ENCODE results near the gene ATP6V1F. TPM values are rescaled to one million over a fixed set of nuclear protein-coding genes. Genes with fewer than 3 reads are reported as not detected.

The ATP6V1F gene
- total RNA-seq, 2 experiments from 2014 or later = 108 to 155 TPM

- intact Hi-C loops (cut with micrococcal nuclease; ENCODE audit: unreplicated experiment) = no loop called here
- no peaks in the 10 kb centered on the region for H3K9me3 ChIP-seq (ENCODE audit: low read length)
- H3K4me2 ChIP-seq (ENCODE audit: low read length) = no peak overlapping the region
- no peak for TF ChIP-seq CTCF (conservative IDR thresholded peaks at IDR 0.05; ENCODE audit: low read length)
- TF ChIP-seq EZH2phosphoT487 (IDR thresholded peaks at IDR 0.05; ENCODE audit: borderline replicate concordance, low read depth, low read length) = no peak
- H3K4me3 ChIP-seq (ENCODE audit: low read depth, low read length, poor library complexity, severe bottlenecking) = no peak overlapping the region
- H3K79me2 ChIP-seq (ENCODE audit: insufficient read depth, low read depth, low read length) = no peaks in the 10 kb centered on the region
- H4K20me1 ChIP-seq (ENCODE audit: insufficient read depth, low read length) = no peaks in the 10 kb centered on the region
- ChIA-PET CTCF (ENCODE audit: unreplicated experiment) (interaction anchor here (0.8 kb wide), 1 partner anchor 213 kb away, joined by 3 read pairs; no protein-coding TSS in a partner anchor), POLR2A (interaction anchor here (0.7 kb wide), 1 partner anchor 206 kb away, joined by 7 read pairs; no protein-coding TSS in a partner anchor)
- no TSS peak for BruUV-seq (replicated peaks)
- no peaks in the 10 kb centered on the region for H3K4me1 ChIP-seq (ENCODE audit: insufficient read depth, low read length, poor library complexity, severe bottlenecking)
- no peak overlapping the region for H3K27ac ChIP-seq (ENCODE audit: low read depth, low read length, poor library complexity, severe bottlenecking)
- DNase-seq (ENCODE audit: low spot score) = no peak
- no peaks in the 10 kb centered on the region for H3K9me2 ChIP-seq (ENCODE audit: insufficient read depth, low read length)
- no peaks in the 10 kb centered on the region for H3K36me3 ChIP-seq (ENCODE audit: insufficient read depth, low read length)
- no peak overlapping the region for H2AFZ ChIP-seq (ENCODE audit: low read length)
These were observed 15.8 kb downstream of the ATP6V1F start for GRCh38 chr7:128878226-128879105.

- no peaks in the 10 kb centered on the region for H3K79me2 ChIP-seq (ENCODE audit: insufficient read depth, low read depth, low read length)
- intact Hi-C loops (cut with micrococcal nuclease; ENCODE audit: unreplicated experiment) = no loop called here
- no peak for TF ChIP-seq EZH2phosphoT487 (IDR thresholded peaks at IDR 0.05; ENCODE audit: borderline replicate concordance, low read depth, low read length)
- TF ChIP-seq CTCF (conservative IDR thresholded peaks at IDR 0.05; ENCODE audit: low read length) = no peak
- no peak for DNase-seq (ENCODE audit: low spot score)
- CTCF ChIA-PET (ENCODE audit: unreplicated experiment) = no interaction called here
- H3K9me2 ChIP-seq (ENCODE audit: insufficient read depth, low read length) = no peaks in the 10 kb centered on the region
- no TSS peak for BruUV-seq (replicated peaks)
- no peak overlapping the region for H3K4me3 ChIP-seq (ENCODE audit: low read depth, low read length, poor library complexity, severe bottlenecking)
- peaks cover 8% of the 10 kb centered on the region for H3K4me1 ChIP-seq (ENCODE audit: insufficient read depth, low read length, poor library complexity, severe bottlenecking)
- H3K9me3 ChIP-seq (ENCODE audit: low read length) = no peaks in the 10 kb centered on the region
- POLR2A ChIA-PET = no interaction called here
- H3K36me3 ChIP-seq (ENCODE audit: insufficient read depth, low read length) = no peaks in the 10 kb centered on the region
- H3K4me2 ChIP-seq (ENCODE audit: low read length) = no peak overlapping the region
- H4K20me1 ChIP-seq (ENCODE audit: insufficient read depth, low read length) = no peaks in the 10 kb centered on the region
- H2AFZ ChIP-seq (ENCODE audit: low read length) = no peak overlapping the region
- no peak overlapping the region for H3K27ac ChIP-seq (ENCODE audit: low read depth, low read length, poor library complexity, severe bottlenecking)
These were observed 16.8 kb downstream of the ATP6V1F start for GRCh38 chr7:128879461-128879938.

Data from OCI-LY7 (cell line).